Heart right ventricle (tissue), 16 donors: ENCODE results near the gene MED9. TPM values are rescaled to one million over a fixed set of nuclear protein-coding genes. Genes with fewer than 3 reads are reported as not detected.
"Not testable (repeated sequence)": the region's sequence is repeated elsewhere in the genome, so short reads cannot be mapped to it uniquely, and the experiment has no call there.

Experiments used
- ATAC-seq, 8 donors: fragments of 200-7000 bp; cut with Tn5 transposase; one replicate each; pipeline ENCODE4 v1.9.1; 2020; ENCODE audit warnings: mild to moderate bottlenecking in 8 of 8, moderate library complexity in 8 of 8, moderate number of reproducible peaks in 1 of 8
- DNase-seq, 2 donors: peaks; one replicate each; pipeline ENCODE4 v3.0.0-alpha.2; 2020
- H3K27ac ChIP-seq, 10 donors: fragments of 200-600 bp; sonication (generic) in 2 of 10; one replicate each; pipeline versions ENCODE4 v1.5.0 to v1.8.0; 2020 to 2022; ENCODE audit warnings: mild to moderate bottlenecking in 3 of 10
- H3K27me3 ChIP-seq, 7 donors: fragments of 200-600 bp; one replicate each; pipeline ENCODE4 v1.8.0; 2021 to 2022; ENCODE audit warnings: mild to moderate bottlenecking in 2 of 7
- H3K36me3 ChIP-seq, 9 donors: fragments of 200-600 bp; sonication (generic) in 1 of 9; one replicate each; pipeline versions ENCODE4 v1.5.0 to v1.8.0; 2020 to 2022; ENCODE audit warnings: mild to moderate bottlenecking in 2 of 9
- H3K4me1 ChIP-seq, 9 donors: fragments of 200-600 bp; sonication (generic) in 1 of 9; one replicate each; pipeline versions ENCODE4 v1.5.0 to v1.8.0; 2020 to 2022; ENCODE audit warnings: mild to moderate bottlenecking in 4 of 9
- H3K4me3 ChIP-seq, 10 donors: fragments of 200-600 bp; sonication (generic) in 2 of 10; one replicate each; pipeline versions ENCODE4 v1.5.0 to v1.8.0; 2020 to 2022; ENCODE audit warnings: mild to moderate bottlenecking in 7 of 10, moderate library complexity in 2 of 10
- H3K9me3 ChIP-seq, 11 donors: fragments of 200-600 bp in 10 of 11; sonication (generic) in 2 of 11; one replicate each; pipeline versions ENCODE4 v1.5.0 to v1.8.0; 2013 to 2022; ENCODE audit warnings: mild to moderate bottlenecking in 2 of 11, control low read depth in 1 of 11, moderate library complexity in 1 of 11
- WGBS, 2 donors: extraction: QIAGEN DNeasy Blood & Tissue Kit; methylation state at CpG; one replicate each; pipeline ENCODE4 v1.1.7; 2013; ENCODE audit warnings: inconsistent platforms in 1 of 2; 5-methylcytosine and 5-hydroxymethylcytosine counted together
- intact Hi-C, 10 donors: fragments of 100-400 bp; cut with DNase I; formaldehyde crosslinking; loops; one replicate each; pipeline versions ENCODE4 v1.11.1 to v1.14.2; 2022
- polyA plus RNA-seq, 2 donors: library from polyadenylated mRNA; stranded (reverse); fragments of 200-250 nt; gene quantifications; one replicate each; pipeline ENCODE4 v1.2.3, GENCODE V29; 2013
- total RNA-seq, 10 donors: library from RNA; stranded (reverse); fragmentation: NEBNext Ultra II Directional in 3 of 10; extraction: Animal tissue kit (Norgen Biotek cat#: 25700) in 3 of 10; gene quantifications; one replicate each; pipeline versions ENCODE4 v1.2.1 to v1.2.4, GENCODE V29; 2021 to 2023
- TF ChIP-seq, protein P1 (sequence below), 9 donors: fragments of 200-600 bp; sonication (generic) in 2 of 9; IDR thresholded peaks; one replicate each; pipeline versions ENCODE4 v1.5.0 to v1.8.0; 2021 to 2022; ENCODE audit warnings: antibody characterized with exemption in 9 of 9, mild to moderate bottlenecking in 5 of 9, moderate library complexity in 1 of 9
- donor health status: Arrhythmogenic right ventricular cardiomyopathy.
- donor health status: ischemic (EF 13 %, LVEDD 7.1; RV severe dilation, severe dysfunction).
- donor health status: healthy with polysubstance abuse.
- donor health status: DM: no; HTN: yes; CAD: no.
- donor health status: DM: no; HTN: no; CAD: no.
- donor health status: ischemic (EF 25% LVEDD 6.9; RV normal size, moderate dysfunction).
- donor health status: ischemic (EF 25% LVEDD 5.7; RV mildly dilated, moderate dysfunction).
- donor health status: healthy.
- donor health status: DM: yes; HTN: yes; CAD: no.
- donor health status: Ischemic cardiomyopathy.
- donor health status: ischemic (EF 35%, LVEDD 5.7; RV mildly dilated, moderate dysfunction).
- donor health status: nonischemic (EF 11% LVEDD 7.7; RV severe dilation, severe dysfunction).
- donor health status: DM: yes; HTN: yes; CAD: no.
- donor health status: PGD.
- donor health status: ischemic (EF 29% LVEDD 5.4; RV normal size, mild dysfunction).
- donor health status: nonischemic (EF 23%, LVEDD 6.1; RV moderate dilation, normal function).

MED9 gene
- total and polyA plus RNA-seq, 12 donors, result 31.4 to 42.0 (median 33.6) TPM

DNA sequence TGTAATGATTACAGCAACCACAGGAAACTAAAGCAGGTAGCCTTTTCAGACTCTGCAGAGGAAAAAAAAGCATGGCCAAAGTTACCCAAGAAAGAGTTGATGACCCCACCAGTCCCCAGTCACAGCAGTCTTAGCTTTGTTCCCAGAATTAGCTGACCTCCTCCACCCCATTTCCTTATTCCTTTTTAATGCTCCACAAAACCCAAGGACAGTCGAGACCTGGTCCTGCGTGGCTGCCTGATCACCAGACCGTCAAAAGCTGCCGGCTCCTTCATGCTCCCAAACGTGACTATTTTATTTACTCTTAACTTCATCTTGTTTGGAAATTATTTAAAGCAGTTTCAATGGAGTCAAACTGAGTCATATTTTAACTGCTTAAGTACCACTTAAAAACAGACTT is 28.7 kb upstream of the MED9 start:
- Histone ChIP-seq H3K36me3 (no peaks in the 10 kb centered on the region), H3K4me3 (no peak overlapping the region), H3K4me1 (peaks cover 0 to 15% (median 12%) of the 10 kb centered on the region in 9 donors), H3K9me3 (no peaks in the 10 kb centered on the region), H3K27ac (no peak overlapping the region), H3K27me3 (no peaks in the 10 kb centered on the region)
- 60 to 72% methylated on average over 5 of the region's 5 CpGs for WGBS, 2 donors
- intact Hi-C loops, result no loop called here
- no peak for ATAC-seq
- TF ChIP-seq, protein P1, sequence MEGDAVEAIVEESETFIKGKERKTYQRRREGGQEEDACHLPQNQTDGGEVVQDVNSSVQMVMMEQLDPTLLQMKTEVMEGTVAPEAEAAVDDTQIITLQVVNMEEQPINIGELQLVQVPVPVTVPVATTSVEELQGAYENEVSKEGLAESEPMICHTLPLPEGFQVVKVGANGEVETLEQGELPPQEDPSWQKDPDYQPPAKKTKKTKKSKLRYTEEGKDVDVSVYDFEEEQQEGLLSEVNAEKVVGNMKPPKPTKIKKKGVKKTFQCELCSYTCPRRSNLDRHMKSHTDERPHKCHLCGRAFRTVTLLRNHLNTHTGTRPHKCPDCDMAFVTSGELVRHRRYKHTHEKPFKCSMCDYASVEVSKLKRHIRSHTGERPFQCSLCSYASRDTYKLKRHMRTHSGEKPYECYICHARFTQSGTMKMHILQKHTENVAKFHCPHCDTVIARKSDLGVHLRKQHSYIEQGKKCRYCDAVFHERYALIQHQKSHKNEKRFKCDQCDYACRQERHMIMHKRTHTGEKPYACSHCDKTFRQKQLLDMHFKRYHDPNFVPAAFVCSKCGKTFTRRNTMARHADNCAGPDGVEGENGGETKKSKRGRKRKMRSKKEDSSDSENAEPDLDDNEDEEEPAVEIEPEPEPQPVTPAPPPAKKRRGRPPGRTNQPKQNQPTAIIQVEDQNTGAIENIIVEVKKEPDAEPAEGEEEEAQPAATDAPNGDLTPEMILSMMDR (IDR thresholded peaks at IDR 0.05), result no peak
- no peak for DNase-seq

DNA sequence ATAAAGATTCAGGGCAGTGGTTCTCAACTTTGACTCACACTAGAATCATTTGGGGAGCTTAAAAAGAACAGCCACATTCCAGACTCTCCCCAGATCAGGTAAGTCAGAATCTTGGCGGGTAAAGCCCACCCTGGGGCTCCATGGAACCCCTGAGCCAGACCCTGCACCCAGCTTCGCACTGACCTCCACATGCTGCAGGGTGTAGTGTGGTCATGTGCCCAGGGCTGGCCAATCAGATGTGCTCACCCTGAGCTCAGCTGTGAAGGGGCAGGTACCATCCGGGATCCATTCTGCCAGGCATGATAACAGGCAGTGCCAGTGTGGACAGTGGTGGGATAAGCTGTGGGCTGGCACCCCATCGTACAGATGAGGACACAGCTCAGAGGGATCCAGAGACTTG is 28.1 kb upstream of the MED9 start:
- Histone ChIP-seq H3K4me3 (no peak overlapping the region), H3K36me3 (no peaks in the 10 kb centered on the region), H3K4me1 (peaks cover 0 to 15% (median 12%) of the 10 kb centered on the region in 9 donors), H3K9me3 (no peaks in the 10 kb centered on the region), H3K27ac (no peak overlapping the region), H3K27me3 (no peaks in the 10 kb centered on the region)
- ATAC-seq, result no peak
- TF ChIP-seq, protein P1 (IDR thresholded peaks at IDR 0.05), result no peak
- WGBS, 2 donors, result 91 to 93% methylated on average over 4 of the region's 4 CpGs
- intact Hi-C loops, result no loop called here
- no peak for DNase-seq

DNA sequence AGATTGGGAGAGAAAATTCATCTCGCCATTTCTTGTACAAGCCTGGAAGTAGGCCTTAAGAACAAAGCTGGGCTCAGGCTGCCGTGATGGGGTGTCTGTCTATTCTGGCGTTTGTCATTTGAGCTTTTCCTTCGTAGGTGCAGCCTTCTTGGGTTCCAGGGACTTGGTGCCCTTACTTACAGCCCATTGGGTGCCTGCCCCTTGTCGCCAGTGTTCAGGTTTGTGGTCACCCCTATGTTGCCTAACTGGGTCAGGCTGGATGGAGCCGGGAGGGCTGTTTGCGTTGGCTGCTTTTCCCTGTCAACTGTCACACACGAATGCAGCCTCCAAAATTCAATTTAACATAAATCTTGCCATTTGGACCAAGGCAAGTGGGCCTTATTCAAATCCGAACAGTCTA is 23.7 kb upstream of the MED9 start:
- no peak overlapping the region for H3K27ac ChIP-seq
- ATAC-seq (no peak), DNase-seq (no peak)
- intact Hi-C loops, result no loop called here
- H3K4me3 ChIP-seq, result no peak overlapping the region
- WGBS, 2 donors, result 84 to 91% methylated on average over 9 of the region's 9 CpGs
- H3K27me3 ChIP-seq, result peaks cover 0 to 4% (median 0%) of the 10 kb centered on the region in 7 donors
- H3K36me3 ChIP-seq, result no peaks in the 10 kb centered on the region
- TF ChIP-seq, protein P1 (IDR thresholded peaks at IDR 0.05), result no peak
- no peaks in the 10 kb centered on the region for H3K9me3 ChIP-seq
- no peaks in the 10 kb centered on the region for H3K4me1 ChIP-seq

DNA sequence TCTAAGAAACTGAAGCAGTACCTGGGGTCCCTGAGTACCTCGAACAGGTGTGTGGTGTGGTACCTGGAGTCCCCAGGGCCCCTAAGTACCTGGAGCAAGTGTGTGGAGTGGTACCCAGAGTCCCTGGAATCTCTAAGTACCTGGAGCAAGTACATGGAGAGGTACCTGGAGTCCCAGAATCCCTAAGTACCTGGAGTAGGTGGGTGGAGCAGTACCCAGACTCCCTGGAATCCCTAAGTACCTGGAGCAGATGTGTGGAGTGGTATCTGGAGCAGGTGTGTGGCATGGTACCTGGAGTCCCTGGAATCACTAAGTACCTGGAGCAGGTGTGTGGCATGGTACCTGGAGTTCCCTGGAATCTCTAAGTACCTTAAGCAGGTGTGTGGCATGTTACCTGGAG is 22.5 kb upstream of the MED9 start:
- Histone ChIP-seq H3K36me3 (no peaks in the 10 kb centered on the region), H3K4me1 (no peaks in the 10 kb centered on the region), H3K27me3 (peaks cover 0 to 4% (median 0%) of the 10 kb centered on the region in 7 donors), H3K27ac (no peak overlapping the region), H3K9me3 (no peaks in the 10 kb centered on the region), H3K4me3 (no peak overlapping the region)
- intact Hi-C loops, result no loop called here
- DNase-seq (no peak), ATAC-seq (no peak)
- TF ChIP-seq, protein P1 (IDR thresholded peaks at IDR 0.05), result no peak
- WGBS, 2 donors, result 91 to 97% methylated on average over 1 of the region's 1 CpG

DNA sequence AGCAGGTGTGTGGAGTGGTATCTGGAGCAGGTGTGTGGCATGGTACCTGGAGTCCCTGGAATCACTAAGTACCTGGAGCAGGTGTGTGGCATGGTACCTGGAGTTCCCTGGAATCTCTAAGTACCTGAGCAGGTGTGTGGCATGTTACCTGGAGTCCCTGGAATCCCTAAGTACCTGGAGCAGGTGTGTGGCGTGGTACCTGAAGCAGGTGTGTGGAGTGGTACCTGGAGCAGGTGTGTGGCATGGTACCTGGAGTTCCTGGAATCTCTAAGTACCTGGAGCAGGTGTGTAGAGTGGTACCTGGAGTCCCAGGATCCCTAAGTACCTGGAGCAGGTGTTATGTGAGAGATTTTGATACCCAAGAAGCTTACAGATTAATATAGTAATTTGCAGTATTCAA is 22.1 kb upstream of the MED9 start:
- H3K4me3 ChIP-seq, H3K4me1 ChIP-seq, H3K27ac ChIP-seq, H3K27me3 ChIP-seq, ATAC-seq, H3K36me3 ChIP-seq, DNase-seq, H3K9me3 ChIP-seq, intact Hi-C loops: not testable (repeated sequence)
- WGBS, 2 donors, result 25 to 57% methylated on average over 1 of the region's 1 CpG
